ENCODE results near the gene LOXL3.
"Not testable (repeated sequence)": the region's sequence is repeated elsewhere in the genome, so short reads cannot be mapped to it uniquely, and the experiment has no call there.

DNA sequence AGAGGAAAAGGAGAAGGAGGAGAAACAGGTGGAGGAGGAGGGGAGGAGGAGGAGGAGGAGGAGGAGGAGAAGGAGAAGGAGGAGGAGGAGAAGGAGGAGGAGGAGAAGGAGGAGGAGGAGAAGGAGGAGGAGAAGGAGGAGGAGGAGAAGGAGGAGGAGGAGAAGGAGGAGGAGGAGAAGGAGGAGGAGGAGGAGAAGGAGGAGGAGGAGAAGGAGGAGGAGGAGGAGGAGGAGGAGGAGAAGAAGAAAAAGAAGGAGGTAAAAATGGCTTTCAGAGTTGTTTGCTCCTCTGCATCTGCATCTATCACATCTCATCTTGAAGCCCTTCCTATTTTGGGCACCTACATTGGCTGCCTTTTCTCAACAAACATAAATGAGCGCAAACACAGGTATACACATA lies 7.3 kb upstream of the LOXL3 start:
- not testable (repeated sequence) for TF ChIP-seq CTCF (IDR thresholded peaks at IDR 0.05; ENCODE audit: low read length); EZH2 (optimal IDR thresholded peaks at IDR 0.05; ENCODE audit: low read depth, low read length)
